HG02938 (cell line): ENCODE results near the gene DDA1.

Source experiments
- ATAC-seq: cut with Tn5 transposase; IDR thresholded peaks from one replicate; pipeline ENCODE4 v1.9.1; 2021; ENCODE audit warnings: mild to moderate bottlenecking, moderate library complexity; ENCODE audit not compliant: unreplicated experiment

DDA1 gene

GRCh38 chr19:17328517-17329365 lies 19.4 kb downstream of the DDA1 start:
- ATAC-seq = no peak

GRCh38 chr19:17329366-17330261 lies 20.3 kb downstream of the DDA1 start:
- ATAC-seq = no peak

GRCh38 chr19:17330262-17331044 lies 21.1 kb downstream of the DDA1 start:
- ATAC-seq = no peak

- ATAC-seq = no peak
Observed at GRCh38 chr19:17331045-17331558, 21.7 kb downstream of the DDA1 start.

- ATAC-seq = no peak
Observed at GRCh38 chr19:17332360-17332676, 23.0 kb downstream of the DDA1 start.

GRCh38 chr19:17332677-17333581 lies 23.6 kb downstream of the DDA1 start:
- no peak for ATAC-seq

- no peak for ATAC-seq
Observed at GRCh38 chr19:17333611-17334413, 24.4 kb downstream of the DDA1 start.

- ATAC-seq = no peak
Observed at GRCh38 chr19:17334414-17335409, 25.3 kb downstream of the DDA1 start, which contains the start of gene ANO8. ANO8 (minus strand) TSS chr19:17334855; CDS start chr19:17334670, 185 bp downstream.

- no peak for ATAC-seq
Observed at GRCh38 chr19:17335575-17335974, 26.2 kb downstream of the DDA1 start.

- peak; percentile 77 for ATAC-seq
Observed at GRCh38 chr19:17336872-17337674, 27.7 kb downstream of the DDA1 start, which contains the start of gene GTPBP3. GTPBP3 (plus strand) TSS chr19:17337553; CDS start chr19:17337612, 59 bp downstream.

- ATAC-seq = no peak
Observed at GRCh38 chr19:17337675-17338432, 28.5 kb downstream of the DDA1 start.

GRCh38 chr19:17338433-17339078 lies 29.2 kb downstream of the DDA1 start:
- ATAC-seq = no peak

GRCh38 chr19:17339088-17339741 lies 29.9 kb downstream of the DDA1 start:
- no peak for ATAC-seq

- no peak for ATAC-seq
Observed at GRCh38 chr19:17340302-17340870, 31.0 kb downstream of the DDA1 start.

- no peak for ATAC-seq
Observed at GRCh38 chr19:17340871-17341357, 31.6 kb downstream of the DDA1 start.
